Vagina (tissue), 2 donors: ENCODE measurements around the gene SNX17. TPM values are rescaled to one million over a fixed set of nuclear protein-coding genes. Genes with fewer than 3 reads are reported as not detected.
A peak's percentile ranks its signal among the peaks of the same experiment; 100 is the strongest.

ENCODE experiments used
- DNase-seq, 2 donors: peaks; one replicate each; pipeline ENCODE4 v3.0.0-alpha.2; 2017; ENCODE audit errors: extremely low spot score in 2 of 2
- H3K27ac ChIP-seq: fragments of 200-600 bp; sonication (generic); one replicate; pipeline ENCODE4 v1.5.1; 2019
- H3K27me3 ChIP-seq: fragments of 200-600 bp; sonication (generic); one replicate; pipeline ENCODE4 v1.5.1; 2019
- H3K36me3 ChIP-seq, 2 donors: fragments of 200-600 bp; sonication (generic); one replicate each; pipeline ENCODE4 v1.5.1; 2017 to 2019
- H3K4me1 ChIP-seq: fragments of 200-600 bp; sonication (generic); one replicate; pipeline ENCODE4 v1.5.1; 2019
- H3K4me3 ChIP-seq, 2 donors: fragments of 200-600 bp; sonication (generic); 1 replicate in 1 of 2; 2 replicates in 1 of 2; pipeline ENCODE4 v1.5.1; 2016 to 2019
- H3K9me3 ChIP-seq: fragments of 200-600 bp; sonication (generic); one replicate; pipeline ENCODE4 v1.5.1; 2019
- CTCF ChIP-seq, 3 experiments: fragments of 450-650 bp in 2 of 3; fragments of 200-600 bp in 1 of 3; sonication (generic) in 1 of 3; IDR thresholded peaks; one replicate each; pipeline ENCODE4 v1.5.1; 2017 to 2019; ENCODE audit warnings: antibody characterized with exemption in 3 of 3, mild to moderate bottlenecking in 2 of 3, moderate library complexity in 2 of 3
- POLR2A ChIP-seq, 2 donors: fragments of 450-650 bp; IDR thresholded peaks; one replicate each; pipeline ENCODE4 v1.6.1; 2017; ENCODE audit warnings: antibody characterized with exemption in 2 of 2, mild to moderate bottlenecking in 2 of 2, moderate library complexity in 2 of 2
- POLR2AphosphoS5 ChIP-seq, 2 donors: sonication (generic); formaldehyde crosslinking; IDR thresholded peaks; one replicate each; pipeline ENCODE4 v1.9.0; 2017; ENCODE audit warnings: antibody characterized with exemption in 2 of 2, mild to moderate bottlenecking in 2 of 2, low read depth in 1 of 2; ENCODE audit not compliant: insufficient read depth in 1 of 2
- intact Hi-C: fragments of 100-400 bp; cut with DNase I; formaldehyde crosslinking; loops from one replicate; pipeline ENCODE4 v1.15.1; 2023
- total RNA-seq: library from RNA; depleted of rRNA; stranded (reverse); fragments of >200 nt; gene quantifications from one replicate; pipeline ENCODE4 v1.2.3, GENCODE V29; 2016

Gene SNX17
- total RNA-seq, 1 donor from 2014 or later = 99.2 TPM

GRCh38 chr2:27356382-27357181 is 13.8 kb upstream of the SNX17 start, which contains the start of gene GTF3C2:
TSS of gene GTF3C2 (minus strand) at chr2:27356764. CDS start at chr2:27343554, 13,210 bp downstream.
- Histone ChIP-seq H3K27me3 (no peaks in the 10 kb centered on the region), H3K9me3 (no peaks in the 10 kb centered on the region), H3K4me1 (peaks cover 45% of the 10 kb centered on the region), H3K4me3 (peak within 1 kb of the TSS; percentile 85 to 94), H3K27ac (peak within 1 kb of the TSS; percentile 82), H3K36me3 (no peaks in the 10 kb centered on the region)
- intact Hi-C loops = no loop called here
- TF ChIP-seq CTCF (IDR thresholded peaks at IDR 0.05) (no peak), POLR2AphosphoS5 (IDR thresholded peaks at IDR 0.05; ENCODE audit: insufficient read depth in 1 of 2, low read depth in 1 of 2) (peak; percentile 93 to 94)
- peak in 1 of 2 donors; percentile 96 for DNase-seq

GRCh38 chr2:27362678-27363420 is 7.6 kb upstream of the SNX17 start:
- H3K27ac ChIP-seq = no peak overlapping the region
- no peak overlapping the region for H3K4me3 ChIP-seq
- H3K36me3 ChIP-seq = peaks cover 0 to 42% of the 10 kb centered on the region in 2 donors
- DNase-seq = no peak
- no peaks in the 10 kb centered on the region for H3K27me3 ChIP-seq
- H3K4me1 ChIP-seq = peaks cover 8% of the 10 kb centered on the region
- intact Hi-C loops = no loop called here
- TF ChIP-seq POLR2AphosphoS5 (IDR thresholded peaks at IDR 0.05; ENCODE audit: insufficient read depth in 1 of 2, low read depth in 1 of 2) = no peak
- no peak for TF ChIP-seq POLR2A (IDR thresholded peaks at IDR 0.05)
- TF ChIP-seq CTCF (IDR thresholded peaks at IDR 0.05) = no peak
- H3K9me3 ChIP-seq = no peaks in the 10 kb centered on the region

- peaks cover 0 to 50% of the 10 kb centered on the region in 2 donors for H3K36me3 ChIP-seq
- no peaks in the 10 kb centered on the region for H3K9me3 ChIP-seq
- peaks cover 8% of the 10 kb centered on the region for H3K4me1 ChIP-seq
- TF ChIP-seq CTCF (IDR thresholded peaks at IDR 0.05) (no peak), POLR2AphosphoS5 (IDR thresholded peaks at IDR 0.05; ENCODE audit: insufficient read depth in 1 of 2, low read depth in 1 of 2) (no peak), POLR2A (IDR thresholded peaks at IDR 0.05) (no peak)
- intact Hi-C loops = no loop called here
- H3K27ac ChIP-seq = no peak overlapping the region
- no peak overlapping the region for H3K4me3 ChIP-seq
- no peak for DNase-seq
- H3K27me3 ChIP-seq = no peaks in the 10 kb centered on the region
Observed at GRCh38 chr2:27363933-27364332, 6.5 kb upstream of the SNX17 start.

GRCh38 chr2:27369471-27370025 is 868 bp upstream of the SNX17 start:
- no peak for DNase-seq
- Histone ChIP-seq H3K36me3 (peaks cover 0 to 55% of the 10 kb centered on the region in 2 donors), H3K9me3 (no peaks in the 10 kb centered on the region), H3K4me1 (peaks cover 36% of the 10 kb centered on the region), H3K4me3 (peak overlapping the region; percentile 79 to 91), H3K27ac (peak overlapping the region; percentile 83), H3K27me3 (no peaks in the 10 kb centered on the region)
- intact Hi-C loops = no loop called here
- TF ChIP-seq POLR2AphosphoS5 (IDR thresholded peaks at IDR 0.05; ENCODE audit: insufficient read depth in 1 of 2, low read depth in 1 of 2) (no peak), POLR2A (IDR thresholded peaks at IDR 0.05) (no peak)

GRCh38 chr2:27370816-27371620 is 602 bp downstream of the SNX17 start:
- Histone ChIP-seq H3K27me3 (no peaks in the 10 kb centered on the region), H3K9me3 (no peaks in the 10 kb centered on the region), H3K36me3 (peaks cover 0 to 55% of the 10 kb centered on the region in 2 donors), H3K4me3 (peak overlapping the region; percentile 79 to 91), H3K4me1 (peaks cover 36% of the 10 kb centered on the region), H3K27ac (peak overlapping the region; percentile 83)
- no peak for DNase-seq
- no peak for TF ChIP-seq POLR2AphosphoS5 (IDR thresholded peaks at IDR 0.05; ENCODE audit: insufficient read depth in 1 of 2, low read depth in 1 of 2)
- TF ChIP-seq CTCF (IDR thresholded peaks at IDR 0.05) = no peak
- no peak for TF ChIP-seq POLR2A (IDR thresholded peaks at IDR 0.05)
- intact Hi-C loops = no loop called here
